ENCODE results near the gene PYCR2. TPM values are rescaled to one million over a fixed set of nuclear protein-coding genes. Genes with fewer than 3 reads are reported as not detected.

Gene PYCR2
- total and polyA plus RNA-seq, 3 experiments from 2014 or later = 92.5 to 131 (median 130) TPM

GRCh38 chr1:225921734-225922709, 2.0 kb downstream of the PYCR2 start:
- no peak for DNase-seq
- H3K9me3 Mint-ChIP-seq = no peaks in the 10 kb centered on the region
- peaks cover 0 to 60% (median 6%) of the 10 kb centered on the region in 3 donors for H3K36me3 Mint-ChIP-seq
- H3K27ac Mint-ChIP-seq = peak overlapping the region in 6 of 8 donors; percentile 18 to 90 (median 56)
- CTCF ChIA-PET = interaction anchor here (1.3 to 3.7 kb wide), 3 partner anchors 11 to 145 kb away, joined by 6 to 18 read pairs (median 7); partner anchors contain the start of genes SRP9 and TMEM63A
- H3K4me1 ChIP-seq (ENCODE audit: insufficient read depth, low read length) = peaks cover 49% of the 10 kb centered on the region
- H3K36me3 ChIP-seq (ENCODE audit: insufficient read depth, low read length) = peaks cover 20% of the 10 kb centered on the region
- no peaks in the 10 kb centered on the region for H3K27me3 Mint-ChIP-seq
- no peaks in the 10 kb centered on the region for H3K9me3 ChIP-seq (ENCODE audit: low read length)
- peaks cover 21 to 48% (median 41%) of the 10 kb centered on the region in 3 donors for H3K4me1 Mint-ChIP-seq
- H3K4me3 Mint-ChIP-seq = peak overlapping the region; percentile 92 to 99 (median 95)
- no peaks in the 10 kb centered on the region for H3K27me3 ChIP-seq (ENCODE audit: insufficient read depth, low read length, poor library complexity, severe bottlenecking)
- H3K27ac ChIP-seq (ENCODE audit: low read depth, low read length) = no peak overlapping the region
- POLR2A ChIA-PET = interaction anchor here (0.9 kb wide), 1 partner anchor 496 kb away, joined by 3 read pairs; no protein-coding TSS in a partner anchor
- no peak overlapping the region for H3K4me3 ChIP-seq (ENCODE audit: low read length)

- Mint-ChIP-seq H3K27ac (peak overlapping the region in 3 of 8 donors; percentile 26 to 84 (median 72)), H3K27me3 (no peaks in the 10 kb centered on the region), H3K4me1 (peaks cover 18 to 45% (median 44%) of the 10 kb centered on the region in 3 donors), H3K36me3 (peaks cover 0 to 72% (median 8%) of the 10 kb centered on the region in 3 donors), H3K4me3 (peak overlapping the region in 1 of 7 donors; percentile 34), H3K9me3 (no peaks in the 10 kb centered on the region)
- no peaks in the 10 kb centered on the region for H3K27me3 ChIP-seq (ENCODE audit: insufficient read depth, low read length, poor library complexity, severe bottlenecking)
- peaks cover 42% of the 10 kb centered on the region for H3K4me1 ChIP-seq (ENCODE audit: insufficient read depth, low read length)
- no peaks in the 10 kb centered on the region for H3K9me3 ChIP-seq (ENCODE audit: low read length)
- ChIA-PET CTCF (interaction anchor here (1.4 kb wide), 1 partner anchor 9 kb away, joined by 8 read pairs; no protein-coding TSS in a partner anchor), POLR2A (no interaction called here)
- no peak overlapping the region for H3K27ac ChIP-seq (ENCODE audit: low read depth, low read length)
- H3K36me3 ChIP-seq (ENCODE audit: insufficient read depth, low read length) = peaks cover 20% of the 10 kb centered on the region
- no peak overlapping the region for H3K4me3 ChIP-seq (ENCODE audit: low read length)
- no peak for DNase-seq
These were observed 4.1 kb downstream of the PYCR2 start for GRCh38 chr1:225919906-225920305.

- H3K9me3 Mint-ChIP-seq = no peaks in the 10 kb centered on the region
- peak overlapping the region in 1 of 8 donors; percentile 29 for H3K27ac Mint-ChIP-seq
- ChIA-PET POLR2A (no interaction called here), CTCF (interaction anchor here (1.4 to 1.7 kb wide), 2 partner anchors 37 to 140 kb away, joined by 3 to 4 read pairs; partner anchors contain the start of gene SRP9)
- Histone ChIP-seq H3K4me3 (ENCODE audit: low read length) (no peak overlapping the region), H3K27ac (ENCODE audit: low read depth, low read length) (no peak overlapping the region), H3K4me1 (ENCODE audit: insufficient read depth, low read length) (peaks cover 34% of the 10 kb centered on the region), H3K27me3 (ENCODE audit: insufficient read depth, low read length, poor library complexity, severe bottlenecking) (no peaks in the 10 kb centered on the region), H3K36me3 (ENCODE audit: insufficient read depth, low read length) (peaks cover 20% of the 10 kb centered on the region), H3K9me3 (ENCODE audit: low read length) (no peaks in the 10 kb centered on the region)
- H3K4me1 Mint-ChIP-seq = peaks cover 11 to 34% (median 33%) of the 10 kb centered on the region in 3 donors
- no peak overlapping the region for H3K4me3 Mint-ChIP-seq
- peaks cover 0 to 67% (median 8%) of the 10 kb centered on the region in 3 donors for H3K36me3 Mint-ChIP-seq
- H3K27me3 Mint-ChIP-seq = no peaks in the 10 kb centered on the region
- DNase-seq = no peak
These were observed 5.8 kb downstream of the PYCR2 start for GRCh38 chr1:225918280-225918679.

- no peak overlapping the region for H3K4me3 Mint-ChIP-seq
- peaks cover 0 to 63% (median 8%) of the 10 kb centered on the region in 3 donors for H3K36me3 Mint-ChIP-seq
- H3K4me3 ChIP-seq (ENCODE audit: low read length) = no peak overlapping the region
- H3K36me3 ChIP-seq (ENCODE audit: insufficient read depth, low read length) = peaks cover 20% of the 10 kb centered on the region
- ChIA-PET CTCF (interaction anchor here (1.4 to 1.5 kb wide), 2 partner anchors 9 to 37 kb away, joined by 3 read pairs; no protein-coding TSS in a partner anchor), POLR2A (interaction anchor here (0.6 kb wide), 1 partner anchor 84 kb away, joined by 5 read pairs; no protein-coding TSS in a partner anchor)
- H3K27me3 ChIP-seq (ENCODE audit: insufficient read depth, low read length, poor library complexity, severe bottlenecking) = no peaks in the 10 kb centered on the region
- peak overlapping the region in 2 of 8 donors; percentile 7 to 9 for H3K27ac Mint-ChIP-seq
- no peaks in the 10 kb centered on the region for H3K9me3 ChIP-seq (ENCODE audit: low read length)
- H3K4me1 ChIP-seq (ENCODE audit: insufficient read depth, low read length) = peaks cover 27% of the 10 kb centered on the region
- no peak for DNase-seq
- H3K27me3 Mint-ChIP-seq = no peaks in the 10 kb centered on the region
- H3K4me1 Mint-ChIP-seq = peaks cover 6 to 29% (median 26%) of the 10 kb centered on the region in 3 donors
- H3K9me3 Mint-ChIP-seq = no peaks in the 10 kb centered on the region
- H3K27ac ChIP-seq (ENCODE audit: low read depth, low read length) = no peak overlapping the region
These were observed 6.5 kb downstream of the PYCR2 start for GRCh38 chr1:225917536-225917935.

- peaks cover 4 to 25% (median 22%) of the 10 kb centered on the region in 3 donors for H3K4me1 Mint-ChIP-seq
- Histone ChIP-seq H3K27me3 (ENCODE audit: insufficient read depth, low read length, poor library complexity, severe bottlenecking) (no peaks in the 10 kb centered on the region), H3K4me1 (ENCODE audit: insufficient read depth, low read length) (peaks cover 22% of the 10 kb centered on the region), H3K4me3 (ENCODE audit: low read length) (no peak overlapping the region), H3K27ac (ENCODE audit: low read depth, low read length) (no peak overlapping the region), H3K9me3 (ENCODE audit: low read length) (no peaks in the 10 kb centered on the region), H3K36me3 (ENCODE audit: insufficient read depth, low read length) (peaks cover 18% of the 10 kb centered on the region)
- no peaks in the 10 kb centered on the region for H3K27me3 Mint-ChIP-seq
- POLR2A ChIA-PET = interaction anchor here (0.6 kb wide), 1 partner anchor 84 kb away, joined by 5 read pairs; no protein-coding TSS in a partner anchor
- H3K36me3 Mint-ChIP-seq = peaks cover 0 to 59% (median 8%) of the 10 kb centered on the region in 3 donors
- H3K27ac Mint-ChIP-seq = peak overlapping the region in 2 of 8 donors; percentile 7 to 78
- no peak for DNase-seq
- no peaks in the 10 kb centered on the region for H3K9me3 Mint-ChIP-seq
- no peak overlapping the region for H3K4me3 Mint-ChIP-seq
- CTCF ChIA-PET = interaction anchor here (1.0 to 1.5 kb wide), 2 partner anchors 9 to 12 kb away, joined by 3 read pairs; no protein-coding TSS in a partner anchor
These were observed 6.9 kb downstream of the PYCR2 start for GRCh38 chr1:225917101-225917500.

- H3K9me3 ChIP-seq (ENCODE audit: low read length) = no peaks in the 10 kb centered on the region
- no peak overlapping the region for H3K27ac ChIP-seq (ENCODE audit: low read depth, low read length)
- peak overlapping the region in 1 of 8 donors; percentile 88 for H3K27ac Mint-ChIP-seq
- POLR2A ChIA-PET = interaction anchor here (0.7 kb wide), 1 partner anchor 29 kb away, joined by 3 read pairs; no protein-coding TSS in a partner anchor
- no peaks in the 10 kb centered on the region for H3K27me3 ChIP-seq (ENCODE audit: insufficient read depth, low read length, poor library complexity, severe bottlenecking)
- CTCF ChIA-PET = interaction anchor here (1.0 kb wide), 1 partner anchor 26 kb away, joined by 3 read pairs; the partner anchor contains the start of gene LEFTY1
- H3K4me1 ChIP-seq (ENCODE audit: insufficient read depth, low read length) = peaks cover 19% of the 10 kb centered on the region
- no peak overlapping the region for H3K4me3 Mint-ChIP-seq
- H3K4me3 ChIP-seq (ENCODE audit: low read length) = no peak overlapping the region
- no peak for DNase-seq
- peaks cover 0 to 45% (median 8%) of the 10 kb centered on the region in 3 donors for H3K36me3 Mint-ChIP-seq
- no peaks in the 10 kb centered on the region for H3K27me3 Mint-ChIP-seq
- peaks cover 12 to 36% (median 26%) of the 10 kb centered on the region in 3 donors for H3K4me1 Mint-ChIP-seq
- peaks cover 3% of the 10 kb centered on the region for H3K36me3 ChIP-seq (ENCODE audit: insufficient read depth, low read length)
- no peaks in the 10 kb centered on the region for H3K9me3 Mint-ChIP-seq
These were observed 8.5 kb downstream of the PYCR2 start for GRCh38 chr1:225915538-225915991.

GRCh38 chr1:225914947-225915346, 9.1 kb downstream of the PYCR2 start:
- H3K9me3 ChIP-seq (ENCODE audit: low read length) = no peaks in the 10 kb centered on the region
- H3K27ac ChIP-seq (ENCODE audit: low read depth, low read length) = no peak overlapping the region
- H3K4me1 Mint-ChIP-seq = peaks cover 16 to 36% (median 26%) of the 10 kb centered on the region in 3 donors
- no peaks in the 10 kb centered on the region for H3K36me3 ChIP-seq (ENCODE audit: insufficient read depth, low read length)
- peaks cover 0 to 39% (median 8%) of the 10 kb centered on the region in 3 donors for H3K36me3 Mint-ChIP-seq
- peak overlapping the region in 1 of 7 donors; percentile 21 for H3K4me3 Mint-ChIP-seq
- H3K27me3 ChIP-seq (ENCODE audit: insufficient read depth, low read length, poor library complexity, severe bottlenecking) = no peaks in the 10 kb centered on the region
- peaks cover 19% of the 10 kb centered on the region for H3K4me1 ChIP-seq (ENCODE audit: insufficient read depth, low read length)
- no peaks in the 10 kb centered on the region for H3K27me3 Mint-ChIP-seq
- CTCF ChIA-PET = no interaction called here
- H3K9me3 Mint-ChIP-seq = no peaks in the 10 kb centered on the region
- H3K4me3 ChIP-seq (ENCODE audit: low read length) = no peak overlapping the region
- POLR2A ChIA-PET = no interaction called here
- H3K27ac Mint-ChIP-seq = peak overlapping the region in 1 of 8 donors; percentile 88
- no peak for DNase-seq

Data from CD8-positive, alpha-beta memory T cell (primary cell).